AG04449 (cell line): Measurements from ENCODE around the gene PDE9A.

Source experiments
- CTCF ChIA-PET: fragments of 350-600 bp; formaldehyde crosslinking; extraction: SDS; loops from one replicate; lab custom pipeline; 2021; ENCODE audit warnings: antibody characterized with exemption; lab: Yijun Ruan, JAX
- POLR2A ChIA-PET: fragments of 400-600, 350-600 bp; formaldehyde crosslinking; extraction: SDS; loops from one replicate; lab custom pipeline; 2020; ENCODE audit warnings: antibody characterized with exemption, inconsistent platforms; lab: Yijun Ruan, JAX
- DNase-seq: peaks from one replicate; pipeline ENCODE4 v3.0.0-alpha.2; 2010; ENCODE audit warnings: low read depth, low spot score
- H3K4me3 ChIP-seq: 2 replicates; pipeline ENCODE4 v1.5.1; 2011; ENCODE audit warnings: low read depth, mild to moderate bottlenecking, control low read depth, low read length
- TF ChIP-seq, protein P1 (sequence below): IDR thresholded peaks from one replicate; pipeline ENCODE4 v1.5.1; 2011; ENCODE audit warnings: mild to moderate bottlenecking, moderate library complexity, low read length, control low read depth, inconsistent platforms; ENCODE audit not compliant: insufficient read depth; ENCODE audit errors: missing control alignments

PDE9A gene

DNA sequence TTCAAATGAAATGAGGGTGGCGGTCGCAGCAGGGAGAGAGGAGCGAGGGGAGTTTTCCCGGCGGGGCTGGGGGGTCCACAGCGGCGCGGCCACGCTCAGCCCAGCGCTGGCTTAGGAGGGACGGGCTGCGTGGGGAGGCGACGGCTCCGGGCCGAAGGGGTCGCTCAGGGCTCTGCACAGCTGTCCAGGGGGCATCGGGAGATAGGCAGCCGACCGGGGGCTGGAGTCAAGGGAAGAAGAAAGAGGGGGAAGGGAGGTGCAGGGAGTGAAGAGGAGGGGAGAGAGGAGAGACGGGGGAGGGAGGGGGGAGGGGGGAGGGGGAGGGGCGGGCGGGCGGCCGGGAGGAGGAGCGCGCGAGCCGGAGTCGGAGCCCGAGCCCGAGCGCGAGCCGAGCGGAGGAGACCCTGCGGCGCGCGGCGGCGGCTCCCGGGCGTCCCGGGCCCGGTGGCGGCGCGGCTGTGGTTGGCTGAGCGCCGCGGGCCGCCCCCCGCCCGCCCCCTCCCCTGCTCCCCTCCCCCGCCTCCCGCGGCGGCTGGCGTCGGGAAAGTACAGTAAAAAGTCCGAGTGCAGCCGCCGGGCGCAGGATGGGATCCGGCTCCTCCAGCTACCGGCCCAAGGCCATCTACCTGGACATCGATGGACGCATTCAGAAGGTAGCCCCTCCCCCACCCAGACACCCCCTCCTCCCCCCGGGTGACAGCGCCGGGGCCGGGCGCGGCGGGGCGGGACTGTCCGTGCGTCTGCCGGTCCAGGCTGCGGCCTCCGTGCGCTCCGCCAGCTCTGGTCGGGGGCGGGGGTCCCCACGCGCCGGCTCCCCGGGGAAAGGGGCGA, at the start of gene PDE9A:
PDE9A (plus strand) TSS at position 391 of the 831 bp plus-strand sequence; CDS start at position 585, 194 bp downstream.
- POLR2A ChIA-PET, result no interaction called here
- TF ChIP-seq, protein P1, sequence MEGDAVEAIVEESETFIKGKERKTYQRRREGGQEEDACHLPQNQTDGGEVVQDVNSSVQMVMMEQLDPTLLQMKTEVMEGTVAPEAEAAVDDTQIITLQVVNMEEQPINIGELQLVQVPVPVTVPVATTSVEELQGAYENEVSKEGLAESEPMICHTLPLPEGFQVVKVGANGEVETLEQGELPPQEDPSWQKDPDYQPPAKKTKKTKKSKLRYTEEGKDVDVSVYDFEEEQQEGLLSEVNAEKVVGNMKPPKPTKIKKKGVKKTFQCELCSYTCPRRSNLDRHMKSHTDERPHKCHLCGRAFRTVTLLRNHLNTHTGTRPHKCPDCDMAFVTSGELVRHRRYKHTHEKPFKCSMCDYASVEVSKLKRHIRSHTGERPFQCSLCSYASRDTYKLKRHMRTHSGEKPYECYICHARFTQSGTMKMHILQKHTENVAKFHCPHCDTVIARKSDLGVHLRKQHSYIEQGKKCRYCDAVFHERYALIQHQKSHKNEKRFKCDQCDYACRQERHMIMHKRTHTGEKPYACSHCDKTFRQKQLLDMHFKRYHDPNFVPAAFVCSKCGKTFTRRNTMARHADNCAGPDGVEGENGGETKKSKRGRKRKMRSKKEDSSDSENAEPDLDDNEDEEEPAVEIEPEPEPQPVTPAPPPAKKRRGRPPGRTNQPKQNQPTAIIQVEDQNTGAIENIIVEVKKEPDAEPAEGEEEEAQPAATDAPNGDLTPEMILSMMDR, result no peak
- DNase-seq, result no peak
- no peak within 1 kb of the TSS for H3K4me3 ChIP-seq
- CTCF ChIA-PET, result interaction anchor here (1.2 kb wide), 1 partner anchor 89 kb away, joined by 4 read pairs; no protein-coding TSS in a partner anchor

DNA sequence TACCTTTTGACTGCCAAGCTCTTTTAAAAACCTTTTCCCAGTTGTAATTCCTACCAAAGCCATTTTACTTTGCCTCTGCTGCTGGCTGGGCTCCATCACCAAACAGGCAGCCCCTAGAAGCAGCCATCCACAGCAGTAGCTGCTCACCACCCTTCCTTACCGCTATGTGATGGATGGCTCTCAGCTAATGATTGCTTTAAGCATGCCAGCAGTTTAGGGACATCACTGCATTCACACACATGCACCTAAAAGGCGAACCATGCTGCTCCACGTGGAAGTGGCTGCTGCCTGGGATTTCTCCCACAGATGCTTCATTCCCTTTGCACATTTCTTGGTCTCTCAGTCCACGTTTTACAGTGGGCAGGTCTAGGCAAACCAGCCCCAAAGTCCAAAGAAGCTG, 46.3 kb upstream of the PDE9A start:
- TF ChIP-seq, protein P1, result no peak
- ChIA-PET POLR2A (no interaction called here), CTCF (no interaction called here)
- H3K4me3 ChIP-seq, result no peak overlapping the region
- no peak for DNase-seq

DNA sequence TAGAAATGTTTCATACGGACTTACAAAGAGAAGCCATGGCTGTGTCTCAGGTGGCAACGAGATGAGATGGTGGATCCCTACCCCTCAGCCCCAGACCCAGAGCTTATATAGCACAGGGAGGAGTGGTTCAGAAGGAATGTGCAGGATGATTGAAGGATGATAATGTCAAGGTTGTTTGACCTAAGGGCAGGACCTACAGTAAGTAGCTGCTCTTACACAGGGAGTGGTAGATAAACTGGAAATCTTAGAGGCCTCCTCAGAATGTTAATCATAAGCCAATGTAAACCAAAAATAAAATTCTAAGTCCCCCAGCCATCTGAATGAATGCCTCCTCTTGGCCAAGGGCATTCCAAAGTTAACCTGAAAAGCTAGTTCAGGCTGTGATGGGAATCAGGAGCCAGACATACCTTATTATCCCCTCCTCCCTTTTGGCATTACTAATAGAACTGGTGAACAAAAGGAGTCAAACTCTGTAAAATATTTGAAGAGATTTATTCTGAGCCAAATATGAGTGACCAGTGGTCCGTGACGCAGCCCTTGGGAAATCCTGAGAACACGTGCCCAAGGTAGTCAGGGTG, 45.8 kb upstream of the PDE9A start:
- ChIA-PET CTCF (no interaction called here), POLR2A (no interaction called here)
- no peak for DNase-seq

DNA sequence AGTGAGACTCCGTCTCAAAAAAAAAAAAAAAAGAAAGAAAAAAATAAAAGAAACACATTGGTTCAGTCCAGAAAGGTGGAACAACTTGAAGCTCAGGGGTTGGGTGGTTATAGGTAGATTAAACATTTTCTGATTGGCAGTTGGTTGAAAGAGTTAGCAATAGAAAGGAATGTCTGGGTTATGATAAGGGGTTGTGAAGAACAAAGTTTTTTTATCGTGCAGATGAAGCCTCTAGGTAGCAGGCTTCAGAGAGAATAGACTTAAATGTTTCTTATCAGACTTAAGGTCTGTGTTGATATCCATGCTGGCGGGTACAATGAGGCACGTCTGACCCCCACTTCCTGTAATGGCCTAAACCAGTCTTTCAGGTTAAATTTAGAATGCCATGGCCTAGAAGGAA, 45.0 kb upstream of the PDE9A start:
- ChIA-PET CTCF (no interaction called here), POLR2A (no interaction called here)
- no peak overlapping the region for H3K4me3 ChIP-seq
- TF ChIP-seq, protein P1, result no peak
- DNase-seq, result no peak

More for the DNA sequence above, 45.8 kb upstream of the PDE9A start:
- TF ChIP-seq, protein P1, result no peak
- H3K4me3 ChIP-seq, result no peak overlapping the region

DNA sequence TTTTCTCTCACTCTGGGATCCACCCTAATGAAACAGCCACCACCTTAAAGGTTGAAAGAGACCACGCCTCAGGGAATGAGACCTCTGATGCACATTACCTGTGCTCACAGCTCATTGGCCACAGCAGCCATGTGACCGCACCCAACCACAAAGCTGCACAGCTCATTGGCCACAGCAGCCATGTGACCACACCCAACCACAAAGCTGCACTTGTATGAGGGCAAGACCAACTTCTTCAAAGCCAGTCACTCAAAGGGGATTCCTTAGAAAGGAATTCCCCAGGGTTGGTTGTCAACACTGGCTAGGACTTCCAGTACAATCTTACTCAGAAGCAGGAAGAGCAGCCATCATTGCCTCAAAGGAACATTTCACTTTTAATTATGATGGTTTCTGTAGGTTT, 43.6 kb upstream of the PDE9A start:
- no peak overlapping the region for H3K4me3 ChIP-seq
- DNase-seq, result no peak
- TF ChIP-seq, protein P1, result no peak
- ChIA-PET POLR2A (no interaction called here), CTCF (no interaction called here)

DNA sequence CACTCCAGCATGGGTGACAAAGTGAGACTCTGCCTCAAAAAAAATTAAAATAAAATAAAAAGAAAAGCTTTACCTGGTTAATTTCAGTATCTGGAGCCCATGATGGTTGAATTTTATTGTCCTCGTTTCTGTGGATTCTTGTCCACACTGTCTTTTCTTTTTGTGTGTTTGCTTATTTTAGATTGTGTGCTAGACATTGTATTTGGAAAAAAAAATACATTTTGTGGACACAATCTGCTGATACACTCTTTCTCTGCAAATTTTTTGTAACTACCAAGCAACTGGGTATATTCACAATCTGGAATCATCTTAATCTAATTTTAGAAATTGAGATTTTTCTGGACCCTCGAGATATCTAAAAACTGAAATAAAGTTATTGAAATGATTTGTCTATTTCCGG, 41.6 kb upstream of the PDE9A start:
- H3K4me3 ChIP-seq, result no peak overlapping the region
- ChIA-PET POLR2A (no interaction called here), CTCF (no interaction called here)
- TF ChIP-seq, protein P1, result no peak
- no peak for DNase-seq
